Transverse colon (tissue), 3 donors: ENCODE data around the gene GCN1.

Experiments
- POLR2A ChIP-seq: fragments of 450-650 bp; IDR thresholded peaks from one replicate; pipeline ENCODE4 v1.6.1; 2016; ENCODE audit warnings: antibody characterized with exemption, mild to moderate bottlenecking, moderate library complexity
- TF ChIP-seq, protein P1 (sequence below), 5 experiments: fragments of 200-600 bp in 3 of 5; fragments of 450-650 bp in 2 of 5; sonication (generic) in 3 of 5; IDR thresholded peaks; 1 replicate in 2 of 5; 2 replicates in 3 of 5; pipeline ENCODE4 v1.5.1; 2016 to 2017; ENCODE audit warnings: antibody characterized with exemption in 5 of 5, inconsistent platforms in 3 of 5, mild to moderate bottlenecking in 2 of 5, moderate library complexity in 1 of 5

DNA sequence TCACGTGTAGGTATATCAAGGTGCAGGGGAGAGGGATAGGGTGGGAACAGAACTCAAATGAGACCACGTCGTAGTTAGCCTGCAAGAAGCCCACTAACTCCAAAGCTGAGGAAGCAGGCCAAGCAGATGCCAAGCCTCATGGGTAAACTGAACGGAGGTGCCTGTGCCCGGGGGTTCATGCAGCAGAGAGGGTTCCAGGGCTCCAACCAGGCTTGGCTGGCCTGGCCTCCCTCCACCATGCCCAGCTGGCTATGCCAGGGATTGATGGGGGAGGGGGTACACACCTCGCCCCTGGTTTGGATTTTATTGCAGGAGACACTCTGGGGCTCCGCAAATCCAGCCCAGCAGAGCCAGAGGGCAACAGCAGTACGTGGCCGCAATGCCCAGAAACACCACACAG, 43.7 kb upstream of the GCN1 start:
- TF ChIP-seq, protein P1, sequence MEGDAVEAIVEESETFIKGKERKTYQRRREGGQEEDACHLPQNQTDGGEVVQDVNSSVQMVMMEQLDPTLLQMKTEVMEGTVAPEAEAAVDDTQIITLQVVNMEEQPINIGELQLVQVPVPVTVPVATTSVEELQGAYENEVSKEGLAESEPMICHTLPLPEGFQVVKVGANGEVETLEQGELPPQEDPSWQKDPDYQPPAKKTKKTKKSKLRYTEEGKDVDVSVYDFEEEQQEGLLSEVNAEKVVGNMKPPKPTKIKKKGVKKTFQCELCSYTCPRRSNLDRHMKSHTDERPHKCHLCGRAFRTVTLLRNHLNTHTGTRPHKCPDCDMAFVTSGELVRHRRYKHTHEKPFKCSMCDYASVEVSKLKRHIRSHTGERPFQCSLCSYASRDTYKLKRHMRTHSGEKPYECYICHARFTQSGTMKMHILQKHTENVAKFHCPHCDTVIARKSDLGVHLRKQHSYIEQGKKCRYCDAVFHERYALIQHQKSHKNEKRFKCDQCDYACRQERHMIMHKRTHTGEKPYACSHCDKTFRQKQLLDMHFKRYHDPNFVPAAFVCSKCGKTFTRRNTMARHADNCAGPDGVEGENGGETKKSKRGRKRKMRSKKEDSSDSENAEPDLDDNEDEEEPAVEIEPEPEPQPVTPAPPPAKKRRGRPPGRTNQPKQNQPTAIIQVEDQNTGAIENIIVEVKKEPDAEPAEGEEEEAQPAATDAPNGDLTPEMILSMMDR (IDR thresholded peaks at IDR 0.05): no peak
- TF ChIP-seq POLR2A: no peak
